ENCODE data around the gene ARHGAP24.
"Not testable (repeated sequence)": the region's sequence is repeated elsewhere in the genome, so short reads cannot be mapped to it uniquely, and the experiment has no call there.

The ARHGAP24 gene

DNA sequence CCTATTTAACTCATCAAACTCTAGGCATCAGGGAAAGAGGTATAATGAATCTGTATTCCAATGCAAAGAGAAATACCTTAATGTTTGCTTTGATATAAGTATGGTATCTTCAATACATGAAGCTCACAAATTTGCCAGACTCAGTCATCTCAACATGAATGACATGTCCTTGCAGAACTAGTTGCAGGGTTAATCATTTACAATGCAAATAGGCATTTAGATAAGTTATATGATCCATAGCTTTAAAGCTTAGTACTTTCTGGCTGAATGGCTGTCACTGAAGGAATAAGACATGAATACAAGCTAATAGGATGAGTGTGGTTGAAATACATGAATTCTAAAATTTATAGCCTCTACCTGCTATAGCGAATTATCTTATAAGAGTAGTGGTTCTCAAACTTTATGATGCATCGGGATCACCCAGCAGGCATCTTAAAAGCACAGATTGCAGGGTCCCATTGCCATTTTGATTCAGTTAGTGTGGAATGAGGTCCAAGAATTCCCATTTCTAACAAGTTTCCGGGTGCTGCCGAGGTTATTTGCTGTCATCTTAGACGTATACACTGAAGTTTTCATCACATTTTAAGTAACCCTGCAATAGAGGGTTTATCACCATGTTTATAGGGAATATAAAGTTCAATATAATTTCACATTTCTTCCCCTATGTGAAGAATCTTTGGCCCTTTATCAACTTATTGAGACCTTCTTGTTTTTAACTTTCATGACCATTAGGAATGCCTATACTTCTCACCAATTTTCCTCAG, 439.2 kb downstream of the ARHGAP24 start:
- DNase-seq (ENCODE audit: low read depth in 2 of 2) = no peak

GRCh38 chr4:85915570-85915969, 440.6 kb downstream of the ARHGAP24 start:
- DNase-seq (ENCODE audit: low read depth in 2 of 2) = not testable (repeated sequence)

DNA sequence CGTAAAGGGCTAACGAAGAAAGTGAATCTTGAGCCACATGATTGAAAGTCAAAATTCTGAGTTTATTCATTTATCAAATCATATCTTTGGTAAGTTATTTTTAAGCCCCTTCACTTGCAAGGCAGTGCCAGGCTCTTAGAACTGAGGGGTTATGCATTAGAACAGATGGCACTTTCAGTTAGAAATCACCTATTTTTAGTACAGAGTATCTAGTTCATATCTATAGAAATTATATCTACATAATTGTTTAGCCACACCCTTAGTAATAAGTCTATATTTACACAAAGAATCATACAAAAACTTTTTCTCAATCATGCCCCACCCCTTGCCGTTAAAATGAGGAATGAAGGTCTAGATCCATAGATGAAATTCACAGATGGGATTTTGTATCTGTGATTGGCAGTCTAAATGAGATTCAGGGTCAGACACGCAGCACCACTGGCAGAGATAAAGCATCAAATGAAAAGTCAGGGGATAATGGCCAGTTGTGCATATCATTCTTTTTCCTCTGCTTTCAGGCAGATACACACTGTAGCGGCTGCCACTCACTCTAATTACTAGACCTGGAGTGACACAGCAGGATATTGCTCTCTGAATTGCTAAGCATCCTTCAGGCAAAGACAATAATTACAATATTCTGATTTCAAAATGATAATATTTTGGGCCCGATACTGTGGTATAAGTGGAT, 444.4 kb downstream of the ARHGAP24 start:
- no peak for DNase-seq (ENCODE audit: low read depth in 2 of 2)

- DNase-seq (ENCODE audit: low read depth in 2 of 2) = no peak
Measured at GRCh38 chr4:85925071-85925470, 450.1 kb downstream of the ARHGAP24 start.

- DNase-seq (ENCODE audit: low read depth in 2 of 2) = no peak
Measured at GRCh38 chr4:85928775-85929591, 454.0 kb downstream of the ARHGAP24 start.

- no peak for DNase-seq (ENCODE audit: low read depth in 2 of 2)
Measured at GRCh38 chr4:85929961-85930665, 455.2 kb downstream of the ARHGAP24 start.

DNA sequence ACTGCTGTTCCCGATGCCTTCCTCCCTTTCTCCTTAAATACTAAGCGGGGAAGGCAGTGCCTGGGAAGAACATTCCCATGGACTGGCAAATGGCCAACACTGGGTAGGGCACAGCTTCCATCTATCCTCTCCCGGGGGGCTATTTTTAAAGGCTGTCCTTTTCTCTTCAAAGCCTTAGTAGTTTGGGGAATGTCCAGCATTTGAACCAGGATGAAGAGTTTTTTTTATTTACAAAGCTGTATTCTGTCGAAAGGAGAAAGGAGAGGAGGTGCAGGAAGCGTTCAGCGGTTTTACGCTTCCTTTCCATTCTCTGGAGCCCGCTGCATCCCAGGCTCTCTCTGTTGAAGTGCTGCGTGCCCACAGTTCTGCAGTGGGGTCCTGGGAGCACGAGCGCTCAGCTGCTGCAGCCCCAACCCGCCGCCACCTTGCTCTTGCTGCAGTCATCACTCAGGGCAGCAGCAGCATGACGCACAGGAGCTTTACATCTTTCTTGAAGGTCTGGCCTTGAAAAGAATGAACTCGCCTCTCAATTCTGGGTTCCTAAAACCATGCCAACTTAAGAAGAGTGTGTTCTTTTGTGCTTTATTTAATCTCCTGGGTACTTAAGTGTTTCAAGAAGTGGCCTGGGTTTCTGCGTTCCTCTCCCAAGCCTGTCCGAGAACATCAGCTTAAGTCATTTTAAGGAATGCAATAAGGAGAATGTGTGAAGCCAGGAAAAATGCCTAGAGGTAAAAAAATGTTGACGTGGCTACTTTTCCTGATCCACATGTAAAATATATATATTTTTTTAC, 457.7 kb downstream of the ARHGAP24 start:
- DNase-seq (ENCODE audit: low read depth in 2 of 2) = no peak

- DNase-seq (ENCODE audit: low read depth in 2 of 2) = no peak
Measured at GRCh38 chr4:85933291-85933640, 458.3 kb downstream of the ARHGAP24 start.

GRCh38 chr4:85937507-85937906, 462.6 kb downstream of the ARHGAP24 start:
- DNase-seq (ENCODE audit: low read depth in 2 of 2) = no peak

- DNase-seq (ENCODE audit: low read depth in 2 of 2) = no peak
Measured at GRCh38 chr4:85938062-85938461, 463.1 kb downstream of the ARHGAP24 start.

- no peak for DNase-seq (ENCODE audit: low read depth in 2 of 2)
Measured at GRCh38 chr4:85938902-85939301, 464.0 kb downstream of the ARHGAP24 start.

DNA sequence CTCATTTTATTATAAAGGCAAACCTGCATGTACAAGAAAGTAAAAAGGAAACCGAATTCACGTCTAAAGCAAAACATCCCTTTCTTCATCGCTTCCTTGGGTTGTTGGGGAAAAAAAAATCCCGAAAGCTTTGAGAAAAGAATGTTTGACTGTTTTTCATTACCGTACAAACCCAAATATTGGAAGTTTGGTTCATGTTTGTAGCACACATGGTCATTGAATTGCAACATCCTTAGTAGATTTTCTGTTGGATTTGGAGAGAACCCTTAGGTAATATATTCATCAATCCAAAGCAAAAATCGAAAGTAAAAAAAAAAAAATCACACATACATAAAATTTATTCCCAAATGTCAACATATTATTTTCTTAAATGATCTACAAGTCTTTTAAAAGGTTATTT, 464.6 kb downstream of the ARHGAP24 start:
- DNase-seq (ENCODE audit: low read depth in 2 of 2) = no peak

- no peak for DNase-seq (ENCODE audit: low read depth in 2 of 2)
Measured at GRCh38 chr4:85940151-85940550, 465.2 kb downstream of the ARHGAP24 start.

DNA sequence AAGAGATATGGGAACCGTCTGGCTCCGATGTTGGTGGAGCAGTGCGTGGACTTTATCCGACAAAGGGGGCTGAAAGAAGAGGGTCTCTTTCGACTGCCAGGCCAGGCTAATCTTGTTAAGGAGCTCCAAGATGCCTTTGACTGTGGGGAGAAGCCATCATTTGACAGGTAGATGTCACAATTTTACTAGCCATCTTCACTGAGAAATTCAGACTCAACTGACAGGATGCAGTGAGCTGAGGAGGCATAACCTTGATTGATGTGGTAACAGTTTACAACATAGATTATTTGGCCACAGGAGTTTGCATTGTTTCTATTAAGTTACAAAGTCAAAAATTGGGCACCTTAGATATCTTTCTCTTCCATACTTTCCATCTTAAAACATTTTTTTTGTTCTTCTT, 467.2 kb downstream of the ARHGAP24 start:
- no peak for DNase-seq (ENCODE audit: low read depth in 2 of 2)

- DNase-seq (ENCODE audit: low read depth in 2 of 2) = no peak
Measured at GRCh38 chr4:85946821-85947220, 471.9 kb downstream of the ARHGAP24 start.

- no peak for DNase-seq (ENCODE audit: low read depth in 2 of 2)
Measured at GRCh38 chr4:85951099-85951498, 476.1 kb downstream of the ARHGAP24 start.

- DNase-seq (ENCODE audit: low read depth in 2 of 2) = no peak
Measured at GRCh38 chr4:85952528-85952927, 477.6 kb downstream of the ARHGAP24 start.

- no peak for DNase-seq (ENCODE audit: low read depth in 2 of 2)
Measured at GRCh38 chr4:85952972-85953650, 478.2 kb downstream of the ARHGAP24 start.

DNA sequence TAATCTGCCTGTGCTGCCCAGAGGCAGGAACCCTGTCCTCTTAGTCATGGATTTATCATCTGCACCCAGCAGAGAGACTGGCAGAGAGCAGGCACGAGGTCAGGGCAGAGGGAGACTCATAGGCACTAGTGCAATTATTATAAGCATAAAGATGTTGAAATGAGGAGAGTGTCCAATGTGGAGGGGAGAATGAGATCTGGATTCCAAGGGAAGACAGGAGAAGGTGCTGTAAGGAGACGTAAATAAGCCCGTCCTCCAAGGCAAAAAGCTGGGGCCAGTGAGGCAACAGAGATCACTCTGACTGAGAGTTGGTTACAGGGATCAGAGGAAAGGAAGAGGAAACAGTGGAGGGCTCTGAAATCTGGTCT, 478.7 kb downstream of the ARHGAP24 start:
- DNase-seq (ENCODE audit: low read depth in 2 of 2) = no peak

DNA sequence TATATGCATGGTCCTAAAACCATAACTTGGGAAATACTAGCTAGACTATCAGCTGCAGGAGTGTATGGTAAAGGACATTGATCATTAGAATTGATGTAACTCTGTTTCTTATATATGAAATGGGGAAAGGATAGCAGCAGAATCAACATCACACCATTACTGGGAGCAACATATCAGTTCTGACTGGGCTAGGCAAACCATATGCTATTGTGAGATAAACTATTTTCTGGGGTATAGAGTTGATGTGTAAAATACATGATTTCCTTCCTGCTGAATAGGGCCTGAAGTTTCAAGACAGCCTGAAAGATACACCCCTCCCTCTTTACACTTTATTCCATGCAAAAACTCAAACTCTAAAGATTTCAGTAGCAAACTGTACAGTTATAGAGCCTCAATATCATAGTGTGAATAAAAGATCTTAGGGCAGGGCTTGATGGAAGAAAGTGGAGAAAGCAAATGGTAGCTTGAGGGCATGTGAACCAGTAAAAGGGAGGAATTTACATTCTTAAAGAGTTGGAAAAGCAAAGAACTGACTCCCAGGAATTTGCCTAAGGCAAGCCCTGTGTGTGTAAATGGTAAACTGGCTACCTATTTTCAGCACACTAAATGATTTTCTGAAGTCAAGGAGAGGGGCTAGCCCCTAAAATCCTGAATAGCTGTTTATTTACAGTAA, 480.8 kb downstream of the ARHGAP24 start:
- no peak for DNase-seq (ENCODE audit: low read depth in 2 of 2)

Data from stimulated activated CD4-positive, alpha-beta T cell treated with anti-CD3 and anti-CD28 coated beads, Interleukin-1b, Interleukin-23, amount 100 ng/mL, for 1 hour (primary cell).